ENCODE results near the gene ARCN1. TPM values are rescaled to one million over a fixed set of nuclear protein-coding genes. Genes with fewer than 3 reads are reported as not detected.

Gene ARCN1
- total RNA-seq, 1 experiment from 2014 or later, result 122 TPM

DNA sequence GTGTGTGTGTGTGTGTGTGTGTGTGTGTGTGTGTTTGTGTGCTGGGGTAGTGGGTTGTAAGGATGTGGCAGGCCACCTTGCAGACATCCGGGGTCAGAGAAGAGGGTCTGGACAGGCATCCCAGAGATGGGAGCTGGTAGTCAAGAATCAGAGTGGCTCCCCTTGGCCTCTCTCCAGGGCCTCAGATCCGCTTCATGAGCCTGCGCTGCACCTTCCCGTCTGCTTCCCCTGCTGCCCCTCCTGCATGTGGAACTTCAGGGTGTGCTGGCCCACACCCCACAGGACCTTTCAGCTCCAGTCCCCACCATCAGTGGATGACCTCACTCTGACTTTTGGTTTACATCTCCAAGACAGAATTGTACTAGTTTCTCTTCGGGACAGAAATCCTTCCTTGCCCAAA lies 76.1 kb downstream of the ARCN1 start:
- intact Hi-C loops (cut with micrococcal nuclease), result no loop called here
- Histone ChIP-seq H3K27me3 (ENCODE audit: low read length) (no peaks in the 10 kb centered on the region), H3K4me1 (ENCODE audit: insufficient read depth, low read length) (no peaks in the 10 kb centered on the region), H3K36me3 (ENCODE audit: low read depth, low read length) (peaks cover 11% of the 10 kb centered on the region; the same call in 1 of the 2 replicates), H3K27ac (ENCODE audit: low read length) (no peak overlapping the region), H3K79me2 (ENCODE audit: low read length) (no peaks in the 10 kb centered on the region), H4K20me1 (ENCODE audit: low read length) (no peaks in the 10 kb centered on the region), H3K4me3 (ENCODE audit: low read length) (no peak overlapping the region), H3K9me2 (replicated peaks; ENCODE audit: low read length) (no peaks in the 10 kb centered on the region), H3K9me3 (ENCODE audit: low read length) (no peaks in the 10 kb centered on the region), H3K9ac (ENCODE audit: low read length) (no peak overlapping the region), H2AFZ (ENCODE audit: low read length) (no peak overlapping the region), H3K4me2 (ENCODE audit: low read length) (no peak overlapping the region), H3F3A (ENCODE audit: low read length, unreplicated experiment) (no peaks in the 10 kb centered on the region)
- CTCF ChIA-PET, result no interaction called here
- POLR2A ChIA-PET (ENCODE audit: unreplicated experiment), result no interaction called here
- TF ChIP-seq EZH2 (IDR thresholded peaks at IDR 0.05; ENCODE audit: low read length, unreplicated experiment) (no peak), EZH2phosphoT487 (IDR thresholded peaks at IDR 0.05; ENCODE audit: borderline replicate concordance, low read length) (no peak)
- TF ChIP-seq, protein P1, sequence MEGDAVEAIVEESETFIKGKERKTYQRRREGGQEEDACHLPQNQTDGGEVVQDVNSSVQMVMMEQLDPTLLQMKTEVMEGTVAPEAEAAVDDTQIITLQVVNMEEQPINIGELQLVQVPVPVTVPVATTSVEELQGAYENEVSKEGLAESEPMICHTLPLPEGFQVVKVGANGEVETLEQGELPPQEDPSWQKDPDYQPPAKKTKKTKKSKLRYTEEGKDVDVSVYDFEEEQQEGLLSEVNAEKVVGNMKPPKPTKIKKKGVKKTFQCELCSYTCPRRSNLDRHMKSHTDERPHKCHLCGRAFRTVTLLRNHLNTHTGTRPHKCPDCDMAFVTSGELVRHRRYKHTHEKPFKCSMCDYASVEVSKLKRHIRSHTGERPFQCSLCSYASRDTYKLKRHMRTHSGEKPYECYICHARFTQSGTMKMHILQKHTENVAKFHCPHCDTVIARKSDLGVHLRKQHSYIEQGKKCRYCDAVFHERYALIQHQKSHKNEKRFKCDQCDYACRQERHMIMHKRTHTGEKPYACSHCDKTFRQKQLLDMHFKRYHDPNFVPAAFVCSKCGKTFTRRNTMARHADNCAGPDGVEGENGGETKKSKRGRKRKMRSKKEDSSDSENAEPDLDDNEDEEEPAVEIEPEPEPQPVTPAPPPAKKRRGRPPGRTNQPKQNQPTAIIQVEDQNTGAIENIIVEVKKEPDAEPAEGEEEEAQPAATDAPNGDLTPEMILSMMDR (conservative IDR thresholded peaks at IDR 0.05; ENCODE audit: low read depth, low read length), result no peak
- no TSS peak for BruUV-seq (replicated peaks)
- DNase-seq, result no peak
- no peak for ATAC-seq

DNA sequence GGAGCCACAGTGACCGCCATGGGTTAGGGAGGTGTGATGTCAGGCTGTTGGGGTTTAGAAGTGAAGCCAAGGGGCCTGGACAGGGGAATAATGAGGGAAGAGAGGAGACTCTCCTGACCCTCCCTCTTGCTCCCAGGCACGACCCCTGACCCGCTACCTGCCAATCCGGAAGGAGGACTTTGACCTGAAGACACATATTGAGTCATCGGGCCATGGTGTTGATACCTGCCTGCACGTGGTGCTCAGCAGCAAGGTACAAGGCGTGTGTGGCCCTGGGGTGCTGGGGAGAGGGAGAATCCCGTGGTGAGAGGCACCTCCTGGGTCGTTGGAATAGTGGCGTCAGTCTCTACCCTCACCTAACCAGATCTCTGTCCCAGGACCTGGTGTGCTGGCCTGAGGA lies 77.7 kb downstream of the ARCN1 start:
- Histone ChIP-seq H2AFZ (ENCODE audit: low read length) (no peak overlapping the region), H3K9me2 (replicated peaks; ENCODE audit: low read length) (no peaks in the 10 kb centered on the region), H3K4me3 (ENCODE audit: low read length) (no peak overlapping the region), H3K4me1 (ENCODE audit: insufficient read depth, low read length) (no peaks in the 10 kb centered on the region), H3K9me3 (ENCODE audit: low read length) (no peaks in the 10 kb centered on the region), H4K20me1 (ENCODE audit: low read length) (no peaks in the 10 kb centered on the region), H3K27me3 (ENCODE audit: low read length) (no peaks in the 10 kb centered on the region), H3K36me3 (ENCODE audit: low read depth, low read length) (peaks cover 4% of the 10 kb centered on the region; the same call in 1 of the 2 replicates), H3K79me2 (ENCODE audit: low read length) (no peaks in the 10 kb centered on the region), H3K9ac (ENCODE audit: low read length) (no peak overlapping the region), H3K27ac (ENCODE audit: low read length) (no peak overlapping the region), H3K4me2 (ENCODE audit: low read length) (no peak overlapping the region), H3F3A (ENCODE audit: low read length, unreplicated experiment) (no peaks in the 10 kb centered on the region)
- POLR2A ChIA-PET (ENCODE audit: unreplicated experiment), result no interaction called here
- CTCF ChIA-PET, result no interaction called here
- intact Hi-C loops (cut with micrococcal nuclease), result no loop called here
- ATAC-seq, result no peak
- no TSS peak for BruUV-seq (replicated peaks)
- no peak for DNase-seq
- TF ChIP-seq EZH2phosphoT487 (IDR thresholded peaks at IDR 0.05; ENCODE audit: borderline replicate concordance, low read length) (no peak), EZH2 (IDR thresholded peaks at IDR 0.05; ENCODE audit: low read length, unreplicated experiment) (no peak)
- TF ChIP-seq, protein P1 (conservative IDR thresholded peaks at IDR 0.05; ENCODE audit: low read depth, low read length), result no peak

DNA sequence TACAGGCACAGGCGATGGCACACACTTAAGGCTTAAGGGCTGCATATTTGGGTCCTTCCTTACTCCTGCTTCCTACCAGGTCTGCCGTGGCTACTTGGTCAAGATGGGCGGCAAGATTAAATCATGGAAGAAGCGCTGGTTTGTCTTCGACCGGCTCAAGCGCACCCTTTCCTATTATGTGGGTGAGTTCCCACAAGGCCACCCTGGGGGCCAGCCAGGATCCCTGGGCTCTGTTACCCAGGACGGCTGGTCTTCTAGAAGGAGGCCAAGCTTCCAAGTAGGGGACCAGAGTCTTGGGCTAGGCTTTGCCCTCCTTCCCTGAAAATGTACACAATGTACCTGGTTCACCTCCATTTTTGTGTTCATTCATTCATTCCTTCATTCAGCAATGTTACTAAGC lies 78.2 kb downstream of the ARCN1 start:
- ChIA-PET POLR2A (ENCODE audit: unreplicated experiment) (no interaction called here), CTCF (no interaction called here)
- peaks cover 3% of the 10 kb centered on the region; the same call in 1 of the 2 replicates for H3K36me3 ChIP-seq (ENCODE audit: low read depth, low read length)
- H3K27me3 ChIP-seq (ENCODE audit: low read length), result no peaks in the 10 kb centered on the region
- H3K4me2 ChIP-seq (ENCODE audit: low read length), result no peak overlapping the region
- no peak overlapping the region for H3K27ac ChIP-seq (ENCODE audit: low read length)
- H3K9me3 ChIP-seq (ENCODE audit: low read length), result no peaks in the 10 kb centered on the region
- no peaks in the 10 kb centered on the region for H4K20me1 ChIP-seq (ENCODE audit: low read length)
- no peak overlapping the region for H2AFZ ChIP-seq (ENCODE audit: low read length)
- no TSS peak for BruUV-seq (replicated peaks)
- no peaks in the 10 kb centered on the region for H3K79me2 ChIP-seq (ENCODE audit: low read length)
- no peak overlapping the region for H3K4me3 ChIP-seq (ENCODE audit: low read length)
- intact Hi-C loops (cut with micrococcal nuclease), result no loop called here
- ATAC-seq, result no peak
- DNase-seq, result no peak
- no peaks in the 10 kb centered on the region for H3F3A ChIP-seq (ENCODE audit: low read length, unreplicated experiment)
- H3K4me1 ChIP-seq (ENCODE audit: insufficient read depth, low read length), result no peaks in the 10 kb centered on the region
- no peak overlapping the region for H3K9ac ChIP-seq (ENCODE audit: low read length)
- TF ChIP-seq EZH2 (IDR thresholded peaks at IDR 0.05; ENCODE audit: low read length, unreplicated experiment) (no peak), EZH2phosphoT487 (IDR thresholded peaks at IDR 0.05; ENCODE audit: borderline replicate concordance, low read length) (no peak)
- TF ChIP-seq, protein P1 (conservative IDR thresholded peaks at IDR 0.05; ENCODE audit: low read depth, low read length), result no peak
- H3K9me2 ChIP-seq (replicated peaks; ENCODE audit: low read length), result no peaks in the 10 kb centered on the region
